ENCODE measurements around the gene SCARB1. TPM values are rescaled to one million over a fixed set of nuclear protein-coding genes. Genes with fewer than 3 reads are reported as not detected.

The SCARB1 gene
- total and polyA plus RNA-seq, 2 donors (not counting 3 experiments of a cell fraction or from before 2014, with no cell fraction given) = 125 to 141 TPM

DNA sequence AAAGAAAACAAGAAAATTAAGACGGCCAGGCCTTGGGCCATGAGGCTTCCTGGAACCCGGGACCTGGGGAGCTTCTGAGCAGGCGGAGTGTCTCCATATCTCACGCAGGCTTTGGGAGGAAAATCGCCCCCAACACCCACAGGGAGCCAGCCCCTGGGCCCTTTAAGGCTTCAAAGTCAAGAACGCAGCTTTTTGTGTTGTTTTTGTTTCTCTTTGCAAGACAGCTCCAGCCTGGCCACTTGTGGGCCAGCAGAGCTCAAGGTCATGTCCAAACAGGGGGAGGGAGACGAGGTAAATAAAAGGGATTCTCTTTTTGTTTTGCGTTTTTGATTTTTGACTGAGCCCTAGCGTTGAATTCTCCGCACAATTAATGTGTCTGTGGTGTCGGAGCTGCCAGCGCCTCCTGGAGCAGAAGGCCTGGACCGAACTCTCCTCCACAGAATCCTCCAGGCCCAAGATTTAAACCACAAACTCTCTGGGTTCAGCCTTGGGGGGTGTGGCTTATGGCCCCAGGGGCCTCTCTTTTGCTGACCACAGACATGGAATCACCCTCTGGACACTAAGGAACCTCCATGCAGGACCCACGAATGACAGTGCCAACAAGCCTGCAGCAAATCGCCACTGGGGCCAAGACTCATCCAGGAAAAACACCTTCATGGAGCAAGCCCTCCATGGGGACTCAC, 8.2 kb downstream of the SCARB1 start:
- intact Hi-C loops (cut with micrococcal nuclease) (no loop called here), dilution Hi-C loops (cut with MboI; ENCODE audit: extremely low pct_ligation_motif_present, low sequenced_read_pairs) (no loop called here)
- TF ChIP-seq FOS (IDR thresholded peaks at IDR 0.05; ENCODE audit: borderline replicate concordance, insufficient read depth, low read length) = no peak
- no peak for TF ChIP-seq POLR2AphosphoS5 (IDR thresholded peaks at IDR 0.05; ENCODE audit: insufficient read depth, low read depth, low read length)
- TF ChIP-seq EZH2 (IDR thresholded peaks at IDR 0.05; ENCODE audit: borderline replicate concordance, low read depth, low read length, severe bottlenecking) = no peak
- no peak for TF ChIP-seq POLR2A (IDR thresholded peaks at IDR 0.05; ENCODE audit: low read depth, low read length)
- no peak for TF ChIP-seq JUN (IDR thresholded peaks at IDR 0.05; ENCODE audit: borderline replicate concordance, insufficient read depth, insufficient read length, low read depth)
- TF ChIP-seq, protein P1, sequence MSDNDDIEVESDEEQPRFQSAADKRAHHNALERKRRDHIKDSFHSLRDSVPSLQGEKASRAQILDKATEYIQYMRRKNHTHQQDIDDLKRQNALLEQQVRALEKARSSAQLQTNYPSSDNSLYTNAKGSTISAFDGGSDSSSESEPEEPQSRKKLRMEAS (IDR thresholded peaks at IDR 0.05; ENCODE audit: insufficient read depth, insufficient read length) = no peak
- TF ChIP-seq MYC (IDR thresholded peaks at IDR 0.05; ENCODE audit: low read depth, low read length) = no peak
- TF ChIP-seq, protein P2, sequence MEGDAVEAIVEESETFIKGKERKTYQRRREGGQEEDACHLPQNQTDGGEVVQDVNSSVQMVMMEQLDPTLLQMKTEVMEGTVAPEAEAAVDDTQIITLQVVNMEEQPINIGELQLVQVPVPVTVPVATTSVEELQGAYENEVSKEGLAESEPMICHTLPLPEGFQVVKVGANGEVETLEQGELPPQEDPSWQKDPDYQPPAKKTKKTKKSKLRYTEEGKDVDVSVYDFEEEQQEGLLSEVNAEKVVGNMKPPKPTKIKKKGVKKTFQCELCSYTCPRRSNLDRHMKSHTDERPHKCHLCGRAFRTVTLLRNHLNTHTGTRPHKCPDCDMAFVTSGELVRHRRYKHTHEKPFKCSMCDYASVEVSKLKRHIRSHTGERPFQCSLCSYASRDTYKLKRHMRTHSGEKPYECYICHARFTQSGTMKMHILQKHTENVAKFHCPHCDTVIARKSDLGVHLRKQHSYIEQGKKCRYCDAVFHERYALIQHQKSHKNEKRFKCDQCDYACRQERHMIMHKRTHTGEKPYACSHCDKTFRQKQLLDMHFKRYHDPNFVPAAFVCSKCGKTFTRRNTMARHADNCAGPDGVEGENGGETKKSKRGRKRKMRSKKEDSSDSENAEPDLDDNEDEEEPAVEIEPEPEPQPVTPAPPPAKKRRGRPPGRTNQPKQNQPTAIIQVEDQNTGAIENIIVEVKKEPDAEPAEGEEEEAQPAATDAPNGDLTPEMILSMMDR (IDR thresholded peaks at IDR 0.05; ENCODE audit: extremely low read depth in 1 of 2, insufficient read depth in 1 of 2, low read depth in 1 of 2, low read length in 2 of 2) = no peak
- TF ChIP-seq GATA2 (IDR thresholded peaks at IDR 0.05; ENCODE audit: insufficient read depth, insufficient read length, low read depth, low read length) = no peak
- POLR2A ChIA-PET = no interaction called here
- Histone ChIP-seq H3K4me2 (ENCODE audit: insufficient read depth, low read length) (no peak overlapping the region), H3K4me3 (replicated peaks in 1 of 3; ENCODE audit: insufficient read depth in 1 of 3, low read depth in 1 of 3, low read length in 3 of 3) (no peak overlapping the region), H3K36me3 (ENCODE audit: control insufficient read depth in 2 of 2, extremely low read depth in 1 of 2, insufficient read depth in 2 of 2, low read length in 2 of 2) (no peaks in the 10 kb centered on the region), H3K4me1 (ENCODE audit: control insufficient read depth, extremely low read depth, insufficient read depth, low read length) (peaks cover 2% of the 10 kb centered on the region), H3K79me2 (ENCODE audit: control insufficient read depth, insufficient read depth, low read length) (peaks cover 69% of the 10 kb centered on the region), H3K9me3 (replicated peaks; ENCODE audit: control insufficient read depth, insufficient read depth, low read length) (no peaks in the 10 kb centered on the region), H2AFZ (ENCODE audit: low read depth, low read length) (no peak overlapping the region), H3K27me3 (ENCODE audit: control insufficient read depth in 2 of 2, insufficient read depth in 2 of 2, low read length in 2 of 2) (no peaks in the 10 kb centered on the region), H3K9me1 (replicated peaks; ENCODE audit: control insufficient read depth, extremely low read depth, insufficient read depth, low read length) (no peaks in the 10 kb centered on the region), H3K27ac (ENCODE audit: insufficient read depth, low read depth, low read length) (no peak overlapping the region), H3K9ac (replicated peaks; ENCODE audit: extremely low read depth, insufficient read depth, low read length) (no peak overlapping the region), H4K20me1 (replicated peaks; ENCODE audit: control insufficient read depth, extremely low read depth, insufficient read depth, low read length) (no peaks in the 10 kb centered on the region)
- CTCF ChIA-PET = interaction anchor here (1.9 kb wide), 1 partner anchor 51 kb away, joined by 6 read pairs; no protein-coding TSS in a partner anchor
- FAIRE-seq (no peak), DNase-seq (ENCODE audit: low read depth, low spot score) (no peak)
- no TSS peak for BruUV-seq (replicated peaks)
